Breast epithelium (tissue), 3 donors: Measurements from ENCODE around the gene KIAA1217.

ENCODE experiments used
- POLR2A ChIP-seq: fragments of 450-650 bp; IDR thresholded peaks from one replicate; pipeline ENCODE4 v1.6.1; 2016; ENCODE audit warnings: antibody characterized with exemption, mild to moderate bottlenecking, moderate library complexity
- POLR2AphosphoS5 ChIP-seq, 3 donors: sonication (generic); formaldehyde crosslinking; IDR thresholded peaks; one replicate each; pipeline ENCODE4 v1.6.1; 2017; ENCODE audit warnings: antibody characterized with exemption in 3 of 3
- TF ChIP-seq, protein P1 (sequence below), 3 donors: fragments of 450-650 bp; IDR thresholded peaks; one replicate each; pipeline ENCODE4 v1.5.1; 2016 to 2017; ENCODE audit warnings: antibody characterized with exemption in 3 of 3, mild to moderate bottlenecking in 3 of 3, moderate library complexity in 3 of 3

DNA sequence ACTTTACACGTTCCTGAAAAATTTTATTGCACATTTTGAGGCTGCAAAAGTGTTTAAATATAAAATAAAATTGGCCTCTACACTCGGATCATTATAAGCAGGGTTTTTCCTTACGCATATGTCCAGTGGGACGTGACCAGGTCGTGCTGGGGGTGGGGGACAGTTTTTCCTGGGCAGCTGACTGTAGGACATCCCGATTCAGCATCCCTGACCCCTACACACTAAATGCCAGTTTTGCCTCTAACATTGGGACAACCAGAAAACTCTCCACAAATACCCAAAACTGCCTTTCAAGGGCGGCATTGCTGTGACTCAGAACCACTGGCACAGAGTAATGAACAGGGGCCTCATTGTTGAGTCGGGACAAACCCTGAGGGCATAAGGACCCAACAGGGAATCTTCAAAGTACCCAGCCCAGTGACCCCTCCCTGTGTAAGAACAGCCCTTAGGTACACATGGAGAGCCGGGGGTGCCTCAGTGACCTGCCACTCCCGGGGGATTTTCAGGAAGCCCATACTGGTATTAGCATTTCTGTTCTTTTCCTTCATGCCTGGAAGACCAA is 344.2 kb downstream of the KIAA1217 start:
- TF ChIP-seq, protein P1, sequence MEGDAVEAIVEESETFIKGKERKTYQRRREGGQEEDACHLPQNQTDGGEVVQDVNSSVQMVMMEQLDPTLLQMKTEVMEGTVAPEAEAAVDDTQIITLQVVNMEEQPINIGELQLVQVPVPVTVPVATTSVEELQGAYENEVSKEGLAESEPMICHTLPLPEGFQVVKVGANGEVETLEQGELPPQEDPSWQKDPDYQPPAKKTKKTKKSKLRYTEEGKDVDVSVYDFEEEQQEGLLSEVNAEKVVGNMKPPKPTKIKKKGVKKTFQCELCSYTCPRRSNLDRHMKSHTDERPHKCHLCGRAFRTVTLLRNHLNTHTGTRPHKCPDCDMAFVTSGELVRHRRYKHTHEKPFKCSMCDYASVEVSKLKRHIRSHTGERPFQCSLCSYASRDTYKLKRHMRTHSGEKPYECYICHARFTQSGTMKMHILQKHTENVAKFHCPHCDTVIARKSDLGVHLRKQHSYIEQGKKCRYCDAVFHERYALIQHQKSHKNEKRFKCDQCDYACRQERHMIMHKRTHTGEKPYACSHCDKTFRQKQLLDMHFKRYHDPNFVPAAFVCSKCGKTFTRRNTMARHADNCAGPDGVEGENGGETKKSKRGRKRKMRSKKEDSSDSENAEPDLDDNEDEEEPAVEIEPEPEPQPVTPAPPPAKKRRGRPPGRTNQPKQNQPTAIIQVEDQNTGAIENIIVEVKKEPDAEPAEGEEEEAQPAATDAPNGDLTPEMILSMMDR (IDR thresholded peaks at IDR 0.05), result no peak
- TF ChIP-seq POLR2AphosphoS5 (IDR thresholded peaks at IDR 0.05), result no peak
- no peak for TF ChIP-seq POLR2A
